Measurements from ENCODE around the gene BCAR1.

GRCh38 chr16:75258807-75259141 lies 7.3 kb upstream of the BCAR1 start:
- TF ChIP-seq, protein P1, sequence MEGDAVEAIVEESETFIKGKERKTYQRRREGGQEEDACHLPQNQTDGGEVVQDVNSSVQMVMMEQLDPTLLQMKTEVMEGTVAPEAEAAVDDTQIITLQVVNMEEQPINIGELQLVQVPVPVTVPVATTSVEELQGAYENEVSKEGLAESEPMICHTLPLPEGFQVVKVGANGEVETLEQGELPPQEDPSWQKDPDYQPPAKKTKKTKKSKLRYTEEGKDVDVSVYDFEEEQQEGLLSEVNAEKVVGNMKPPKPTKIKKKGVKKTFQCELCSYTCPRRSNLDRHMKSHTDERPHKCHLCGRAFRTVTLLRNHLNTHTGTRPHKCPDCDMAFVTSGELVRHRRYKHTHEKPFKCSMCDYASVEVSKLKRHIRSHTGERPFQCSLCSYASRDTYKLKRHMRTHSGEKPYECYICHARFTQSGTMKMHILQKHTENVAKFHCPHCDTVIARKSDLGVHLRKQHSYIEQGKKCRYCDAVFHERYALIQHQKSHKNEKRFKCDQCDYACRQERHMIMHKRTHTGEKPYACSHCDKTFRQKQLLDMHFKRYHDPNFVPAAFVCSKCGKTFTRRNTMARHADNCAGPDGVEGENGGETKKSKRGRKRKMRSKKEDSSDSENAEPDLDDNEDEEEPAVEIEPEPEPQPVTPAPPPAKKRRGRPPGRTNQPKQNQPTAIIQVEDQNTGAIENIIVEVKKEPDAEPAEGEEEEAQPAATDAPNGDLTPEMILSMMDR (conservative IDR thresholded peaks at IDR 0.05; ENCODE audit: low read length), result no peak
- no peak for TF ChIP-seq EZH2phosphoT487 (IDR thresholded peaks at IDR 0.05; ENCODE audit: borderline replicate concordance)
